B cell (primary cell): ENCODE measurements around the gene BCAR3. TPM values are rescaled to one million over a fixed set of nuclear protein-coding genes. Genes with fewer than 3 reads are reported as not detected.

Source experiments
- ATAC-seq: fragments of 200-7000 bp; cut with Tn5 transposase; one replicate; pipeline ENCODE4 v1.10.0; 2021; ENCODE audit warnings: low read depth, mild to moderate bottlenecking, moderate number of reproducible peaks, moderate library complexity
- CTCF ChIA-PET: fragments of 350-600 bp; sonication (Branson Sonifier 250); formaldehyde crosslinking; loops from one replicate; lab custom pipeline; 2021; ENCODE audit warnings: antibody characterized with exemption, inconsistent platforms; lab: Charles Lee
- POLR2A ChIA-PET: fragments of 350-600 bp; sonication (Branson Sonifier 250); formaldehyde crosslinking; loops from one replicate; lab custom pipeline; 2021; ENCODE audit warnings: antibody characterized with exemption; lab: Charles Lee
- DNase-seq: peaks from one replicate; pipeline ENCODE4 v3.0.0; 2013
- H2AFZ ChIP-seq: 2 replicates; pipeline ENCODE4 v1.6.1; 2012; ENCODE audit warnings: mild to moderate bottlenecking, low read depth, low read length; ENCODE audit not compliant: insufficient read depth, poor library complexity, severe bottlenecking
- H3K27ac ChIP-seq, 2 donors: 1 replicate in 1 of 2; 2 replicates in 1 of 2; pipeline ENCODE4 v1.5.1; 2012 to 2013; ENCODE audit warnings: low read length in 2 of 2, mild to moderate bottlenecking in 2 of 2, moderate library complexity in 1 of 2
- H3K27me3 ChIP-seq, 4 experiments: fragments of 200-600 bp in 1 of 4; sonication (generic) in 1 of 4; replicated peaks in 1 of 4; 1 replicate in 2 of 4; 2 replicates in 2 of 4; pipeline versions ENCODE4 v1.6.1 to v1.7.0; 2013 to 2016; ENCODE audit warnings: low read length in 3 of 4, mild to moderate bottlenecking in 2 of 4, mixed read lengths in 1 of 4, moderate library complexity in 1 of 4; ENCODE audit not compliant: insufficient read depth in 4 of 4, control insufficient read depth in 3 of 4; ENCODE audit errors: control extremely low read depth in 1 of 4
- H3K36me3 ChIP-seq, 2 experiments: replicated peaks in 1 of 2; 1 replicate in 1 of 2; 2 replicates in 1 of 2; pipeline versions ENCODE4 v1.6.1 to v1.7.1; 2013; ENCODE audit warnings: low read length in 1 of 2; ENCODE audit not compliant: insufficient read depth in 2 of 2, control insufficient read depth in 1 of 2; ENCODE audit errors: control extremely low read depth in 1 of 2, extremely low read depth in 1 of 2
- H3K4me1 ChIP-seq, 2 donors: fragments of 200-600 bp in 1 of 2; sonication (generic) in 1 of 2; 1 replicate in 1 of 2; 2 replicates in 1 of 2; pipeline versions ENCODE4 v1.5.1 to v1.6.1; 2013 to 2017; ENCODE audit warnings: low read length in 2 of 2; ENCODE audit not compliant: control insufficient read depth in 2 of 2, insufficient read depth in 2 of 2
- H3K4me2 ChIP-seq: replicated peaks from 2 replicates; pipeline ENCODE3; 2012; ENCODE audit warnings: mild to moderate bottlenecking, low read depth, low read length; ENCODE audit not compliant: poor library complexity, severe bottlenecking
- H3K4me3 ChIP-seq, 5 experiments: fragments of 200-600 bp in 1 of 5; sonication (generic) in 1 of 5; 1 replicate in 3 of 5; 2 replicates in 2 of 5; pipeline versions ENCODE4 v1.5.1 to v1.7.0; 2011 to 2016; ENCODE audit warnings: low read length in 4 of 5, mild to moderate bottlenecking in 4 of 5, low read depth in 2 of 5, control low read depth in 1 of 5, moderate library complexity in 1 of 5; ENCODE audit not compliant: insufficient read depth in 1 of 5; ENCODE audit errors: control extremely low read depth in 1 of 5, extremely low read depth in 1 of 5
- H3K79me2 ChIP-seq: fragments of 200-600 bp; sonication (generic); one replicate; pipeline ENCODE4 v1.6.0; 2016; ENCODE audit warnings: low read length; ENCODE audit not compliant: control insufficient read depth, insufficient read depth
- H3K9ac ChIP-seq: fragments of 200-600 bp; sonication (generic); 2 replicates; pipeline ENCODE4 v1.6.1; 2017; ENCODE audit warnings: mild to moderate bottlenecking, low read length, moderate library complexity
- H3K9me3 ChIP-seq, 3 donors: one replicate each; pipeline versions ENCODE4 v1.6.1 to v1.7.1; 2013; ENCODE audit warnings: low read length in 2 of 3; ENCODE audit not compliant: control insufficient read depth in 2 of 3, insufficient read depth in 1 of 3; ENCODE audit errors: control extremely low read depth in 1 of 3
- H4K20me1 ChIP-seq: 2 replicates; pipeline ENCODE4 v1.6.0; 2012; ENCODE audit warnings: mild to moderate bottlenecking, low read length; ENCODE audit not compliant: insufficient read depth, control insufficient read depth, poor library complexity, severe bottlenecking
- H3K27ac Mint-ChIP-seq: one replicate; pipeline ENCODE4 v1.8.0; 2021; ENCODE audit warnings: mixed read lengths
- H3K27me3 Mint-ChIP-seq: one replicate; pipeline ENCODE4 v1.8.0; 2021; ENCODE audit warnings: mixed read lengths
- H3K4me1 Mint-ChIP-seq: one replicate; pipeline ENCODE4 v1.8.0; 2021; ENCODE audit warnings: mixed read lengths
- H3K4me3 Mint-ChIP-seq: one replicate; pipeline ENCODE4 v1.8.0; 2021; ENCODE audit warnings: mixed read lengths
- H3K9me3 Mint-ChIP-seq: one replicate; pipeline ENCODE4 v1.8.0; 2022; ENCODE audit warnings: mixed read lengths; ENCODE audit not compliant: insufficient read depth
- EZH2 ChIP-seq: IDR thresholded peaks from 2 replicates; pipeline ENCODE4 v1.6.1; 2012; ENCODE audit warnings: borderline replicate concordance, low read depth, mild to moderate bottlenecking, moderate library complexity, low read length; ENCODE audit not compliant: insufficient read depth, poor library complexity, severe bottlenecking
- WGBS: methylation state at CpG from one replicate; pipeline ENCODE4 v1.1.5; 2013; ENCODE audit warnings: missing lambda C conversion rate; ENCODE audit not compliant: insufficient coverage; 5-methylcytosine and 5-hydroxymethylcytosine counted together
- intact Hi-C: fragments of 100-400 bp; cut with micrococcal nuclease; formaldehyde crosslinking; loops from one replicate; pipeline ENCODE4 v1.10.0; 2022
- polyA plus RNA-seq: library from polyadenylated mRNA; depleted of rRNA; stranded (reverse); fragments of >200 nt; gene quantifications from 2 replicates; pipeline ENCODE4 v1.2.3, GENCODE V29; 2012
- total RNA-seq, 2 donors: library from RNA; stranded (reverse); fragments of 120-200 nt in 1 of 2; gene quantifications; 1 replicate in 1 of 2; 2 replicates in 1 of 2; pipeline versions ENCODE4 v1.2.3 to v1.2.4, GENCODE V29; 2013 to 2022
- TF ChIP-seq, protein P1 (sequence below): fragments of 200-600 bp; IDR thresholded peaks from one replicate; pipeline ENCODE4 v1.8.0; 2022; ENCODE audit warnings: antibody characterized with exemption, mild to moderate bottlenecking

BCAR3 gene
- total and polyA plus RNA-seq, 2 donors (not counting 1 experiment from before 2014, with no cell fraction given) = 6.7 to 13.0 TPM

DNA sequence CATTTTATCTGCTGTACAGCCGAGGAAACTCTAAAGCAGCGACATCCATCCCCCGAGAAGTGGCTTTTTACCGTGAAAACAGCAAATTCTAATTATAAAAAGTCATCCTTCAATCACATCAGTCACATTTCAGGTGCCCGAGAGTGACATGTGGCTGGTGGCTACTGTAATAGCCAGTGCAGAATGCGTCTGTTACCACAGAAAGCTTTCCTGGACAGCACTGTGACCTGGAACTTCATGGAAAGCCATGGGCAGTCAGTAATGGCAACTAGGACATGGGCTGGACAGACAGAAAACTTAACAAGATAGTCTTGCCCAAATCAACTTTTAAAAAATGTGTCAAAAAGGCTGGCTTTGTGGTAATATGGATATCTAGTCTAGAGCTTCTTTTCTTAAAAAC is 106.6 kb downstream of the BCAR3 start:
- Histone ChIP-seq H3K79me2 (no peaks in the 10 kb centered on the region), H3K4me3 (no peak overlapping the region), H3K9me3 (no peaks in the 10 kb centered on the region), H3K27me3 (no peaks in the 10 kb centered on the region), H4K20me1 (no peaks in the 10 kb centered on the region), H3K4me1 (no peaks in the 10 kb centered on the region), H3K9ac (no peak overlapping the region), H3K27ac (no peak overlapping the region), H3K36me3 (peaks cover 0 to 64% of the 10 kb centered on the region in 2 experiments), H3K4me2 (no peak overlapping the region), H2AFZ (no peak overlapping the region)
- no peak overlapping the region for H3K27ac Mint-ChIP-seq
- TF ChIP-seq, protein P1, sequence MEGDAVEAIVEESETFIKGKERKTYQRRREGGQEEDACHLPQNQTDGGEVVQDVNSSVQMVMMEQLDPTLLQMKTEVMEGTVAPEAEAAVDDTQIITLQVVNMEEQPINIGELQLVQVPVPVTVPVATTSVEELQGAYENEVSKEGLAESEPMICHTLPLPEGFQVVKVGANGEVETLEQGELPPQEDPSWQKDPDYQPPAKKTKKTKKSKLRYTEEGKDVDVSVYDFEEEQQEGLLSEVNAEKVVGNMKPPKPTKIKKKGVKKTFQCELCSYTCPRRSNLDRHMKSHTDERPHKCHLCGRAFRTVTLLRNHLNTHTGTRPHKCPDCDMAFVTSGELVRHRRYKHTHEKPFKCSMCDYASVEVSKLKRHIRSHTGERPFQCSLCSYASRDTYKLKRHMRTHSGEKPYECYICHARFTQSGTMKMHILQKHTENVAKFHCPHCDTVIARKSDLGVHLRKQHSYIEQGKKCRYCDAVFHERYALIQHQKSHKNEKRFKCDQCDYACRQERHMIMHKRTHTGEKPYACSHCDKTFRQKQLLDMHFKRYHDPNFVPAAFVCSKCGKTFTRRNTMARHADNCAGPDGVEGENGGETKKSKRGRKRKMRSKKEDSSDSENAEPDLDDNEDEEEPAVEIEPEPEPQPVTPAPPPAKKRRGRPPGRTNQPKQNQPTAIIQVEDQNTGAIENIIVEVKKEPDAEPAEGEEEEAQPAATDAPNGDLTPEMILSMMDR = no peak
- TF ChIP-seq EZH2 = no peak
- intact Hi-C loops = no loop called here
- H3K4me3 Mint-ChIP-seq = no peak overlapping the region
- H3K9me3 Mint-ChIP-seq = no peaks in the 10 kb centered on the region
- DNase-seq (no peak), ATAC-seq (no peak)
- no peaks in the 10 kb centered on the region for H3K4me1 Mint-ChIP-seq
- no peaks in the 10 kb centered on the region for H3K27me3 Mint-ChIP-seq
- WGBS = 100% methylated on average over 6 of the region's 6 CpGs
- ChIA-PET POLR2A (no interaction called here), CTCF (no interaction called here)

DNA sequence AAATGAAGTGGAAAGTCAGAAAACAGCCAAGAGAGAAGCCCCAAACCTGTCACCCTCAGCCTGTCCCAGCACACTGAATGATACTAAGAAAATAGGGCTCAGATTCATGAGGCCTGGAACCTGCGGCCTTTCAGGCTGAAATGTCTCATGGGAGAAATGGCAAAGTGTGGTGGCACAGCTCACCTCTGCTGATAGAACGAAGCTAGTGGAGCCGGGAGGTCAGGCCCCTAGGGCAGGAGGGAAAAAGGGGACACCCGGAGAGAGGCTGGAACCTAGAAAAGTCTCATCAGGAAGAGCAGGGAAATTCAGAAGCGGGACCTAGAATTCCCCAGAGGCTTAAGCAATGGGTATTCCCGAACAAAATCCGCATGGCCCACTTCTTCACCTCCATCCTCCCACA is 107.1 kb downstream of the BCAR3 start:
- Mint-ChIP-seq H3K4me3 (no peak overlapping the region), H3K27me3 (no peaks in the 10 kb centered on the region), H3K9me3 (no peaks in the 10 kb centered on the region), H3K4me1 (no peaks in the 10 kb centered on the region), H3K27ac (no peak overlapping the region)
- CTCF ChIA-PET = no interaction called here
- no peaks in the 10 kb centered on the region for H3K79me2 ChIP-seq
- H3K9me3 ChIP-seq = no peaks in the 10 kb centered on the region
- peaks cover 0 to 68% of the 10 kb centered on the region in 2 experiments for H3K36me3 ChIP-seq
- no peaks in the 10 kb centered on the region for H3K4me1 ChIP-seq
- no peak overlapping the region for H3K4me3 ChIP-seq
- H3K27me3 ChIP-seq = no peaks in the 10 kb centered on the region
- no peak for DNase-seq
- intact Hi-C loops = no loop called here
- ATAC-seq = no peak
- H3K9ac ChIP-seq = no peak overlapping the region
- no peak overlapping the region for H3K4me2 ChIP-seq
- H4K20me1 ChIP-seq = no peaks in the 10 kb centered on the region
- POLR2A ChIA-PET = no interaction called here
- H3K27ac ChIP-seq = no peak overlapping the region
- WGBS = 83% methylated on average over 5 of the region's 7 CpGs
- TF ChIP-seq, protein P1 = no peak
- no peak for TF ChIP-seq EZH2
- H2AFZ ChIP-seq = no peak overlapping the region
